ENCODE data around the gene MYO7A.

GRCh38 chr11:77149716-77150392 is 21.8 kb downstream of the MYO7A start:
- no peak for TF ChIP-seq CTCF (IDR thresholded peaks at IDR 0.05)
- TF ChIP-seq EZH2 (IDR thresholded peaks at IDR 0.05), result no peak
